LNCAP (cell line): ENCODE results near the gene ZNF837.

Source experiments
- CTCF ChIP-seq: fragments of 450-650 bp; IDR thresholded peaks from 2 replicates; pipeline ENCODE4 v1.5.1; 2017; ENCODE audit warnings: mild to moderate bottlenecking

The ZNF837 gene

GRCh38 chr19:58319241-58319640, 61.6 kb downstream of the ZNF837 start:
- no peak for TF ChIP-seq CTCF

GRCh38 chr19:58318297-58318696, 62.5 kb downstream of the ZNF837 start:
- TF ChIP-seq CTCF, result no peak
